ENCODE measurements around the gene SEC61B. TPM values are rescaled to one million over a fixed set of nuclear protein-coding genes. Genes with fewer than 3 reads are reported as not detected.

The SEC61B gene
- total RNA-seq, 2 donors from 2014 or later: 126 to 166 TPM

- no peaks in the 10 kb centered on the region for H3K4me1 ChIP-seq
- no peaks in the 10 kb centered on the region for H3K36me3 ChIP-seq
- H3K9ac ChIP-seq (ENCODE audit: low read depth in 2 of 2, low read length in 2 of 2): no peak overlapping the region
- no peak overlapping the region for H3K27ac ChIP-seq
- TF ChIP-seq, protein P1, sequence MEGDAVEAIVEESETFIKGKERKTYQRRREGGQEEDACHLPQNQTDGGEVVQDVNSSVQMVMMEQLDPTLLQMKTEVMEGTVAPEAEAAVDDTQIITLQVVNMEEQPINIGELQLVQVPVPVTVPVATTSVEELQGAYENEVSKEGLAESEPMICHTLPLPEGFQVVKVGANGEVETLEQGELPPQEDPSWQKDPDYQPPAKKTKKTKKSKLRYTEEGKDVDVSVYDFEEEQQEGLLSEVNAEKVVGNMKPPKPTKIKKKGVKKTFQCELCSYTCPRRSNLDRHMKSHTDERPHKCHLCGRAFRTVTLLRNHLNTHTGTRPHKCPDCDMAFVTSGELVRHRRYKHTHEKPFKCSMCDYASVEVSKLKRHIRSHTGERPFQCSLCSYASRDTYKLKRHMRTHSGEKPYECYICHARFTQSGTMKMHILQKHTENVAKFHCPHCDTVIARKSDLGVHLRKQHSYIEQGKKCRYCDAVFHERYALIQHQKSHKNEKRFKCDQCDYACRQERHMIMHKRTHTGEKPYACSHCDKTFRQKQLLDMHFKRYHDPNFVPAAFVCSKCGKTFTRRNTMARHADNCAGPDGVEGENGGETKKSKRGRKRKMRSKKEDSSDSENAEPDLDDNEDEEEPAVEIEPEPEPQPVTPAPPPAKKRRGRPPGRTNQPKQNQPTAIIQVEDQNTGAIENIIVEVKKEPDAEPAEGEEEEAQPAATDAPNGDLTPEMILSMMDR (IDR thresholded peaks at IDR 0.05): no peak
- no peaks in the 10 kb centered on the region for H3K27me3 ChIP-seq
- DNase-seq: no peak
- no peaks in the 10 kb centered on the region for H3K9me3 ChIP-seq
- intact Hi-C loops (cut with DNase I): no loop called here
- H3K4me3 ChIP-seq: no peak overlapping the region
Observed at GRCh38 chr9:99272836-99273235, 50.8 kb downstream of the SEC61B start.

DNA sequence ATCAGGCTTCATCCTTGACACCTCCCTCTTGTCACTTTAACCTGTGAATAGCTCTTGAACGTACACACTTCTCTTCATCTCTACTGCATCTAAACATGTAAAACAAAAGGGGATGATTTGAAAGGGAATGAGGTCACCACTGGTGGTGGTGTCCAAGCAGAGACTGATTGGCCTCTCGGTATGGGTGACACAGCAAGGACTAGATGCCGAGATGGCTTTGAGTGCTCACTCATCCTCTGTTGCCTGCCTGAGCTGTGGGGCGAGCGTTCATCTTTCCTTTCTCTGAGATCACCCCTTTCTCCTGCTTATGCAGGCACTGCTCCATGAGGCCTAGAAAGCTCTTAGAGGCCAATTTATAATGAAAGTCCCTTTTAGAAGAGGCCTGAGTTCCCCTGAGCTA lies 51.9 kb downstream of the SEC61B start:
- TF ChIP-seq, protein P1 (IDR thresholded peaks at IDR 0.05): no peak
- no peaks in the 10 kb centered on the region for H3K4me1 ChIP-seq
- H3K9ac ChIP-seq (ENCODE audit: low read depth in 2 of 2, low read length in 2 of 2): no peak overlapping the region
- H3K9me3 ChIP-seq: no peaks in the 10 kb centered on the region
- H3K4me3 ChIP-seq: no peak overlapping the region
- intact Hi-C loops (cut with DNase I): no loop called here
- no peaks in the 10 kb centered on the region for H3K27me3 ChIP-seq
- DNase-seq: no peak
- H3K27ac ChIP-seq: no peak overlapping the region
- H3K36me3 ChIP-seq: no peaks in the 10 kb centered on the region

DNA sequence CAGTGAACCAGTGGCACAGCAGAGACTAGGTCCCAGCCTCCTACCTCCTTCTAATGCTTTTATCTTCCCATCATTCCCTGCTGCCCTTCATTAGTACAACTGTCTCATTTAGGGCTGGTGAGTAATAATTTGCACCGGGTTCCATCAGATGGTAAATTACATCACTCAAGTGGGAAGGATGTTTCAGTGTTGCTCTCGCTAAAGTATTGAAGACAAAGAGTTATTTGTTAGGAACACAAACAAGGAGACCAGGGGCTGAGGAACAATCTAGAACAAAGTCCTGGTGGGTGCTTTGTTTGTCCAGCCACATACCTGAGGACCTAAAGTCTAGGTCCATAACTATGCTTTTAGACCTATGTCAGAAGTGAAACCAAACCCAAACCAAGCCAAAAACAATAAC lies 52.4 kb downstream of the SEC61B start:
- no peak overlapping the region for H3K27ac ChIP-seq
- TF ChIP-seq, protein P1 (IDR thresholded peaks at IDR 0.05): no peak
- H3K27me3 ChIP-seq: no peaks in the 10 kb centered on the region
- DNase-seq: no peak
- H3K4me3 ChIP-seq: no peak overlapping the region
- no peaks in the 10 kb centered on the region for H3K9me3 ChIP-seq
- intact Hi-C loops (cut with DNase I): no loop called here
- no peaks in the 10 kb centered on the region for H3K4me1 ChIP-seq
- H3K9ac ChIP-seq (ENCODE audit: low read depth in 2 of 2, low read length in 2 of 2): no peak overlapping the region
- H3K36me3 ChIP-seq: no peaks in the 10 kb centered on the region

Other genes starting within 250 kb of the SEC61B start
- 10 to 100 TPM; 19.0 to 48.7 TPM for gene TGFBR1, start 117.2 kb upstream of the SEC61B start, total RNA-seq
- gene ALG2, start 340 bp upstream of the SEC61B start, total RNA-seq: 10 to 100 TPM; 33.7 to 43.3 TPM

All from colonic mucosa (tissue), 4 donors.